CD4-positive, alpha-beta T cell (primary cell): ENCODE measurements around the gene ATP10A. TPM values are rescaled to one million over a fixed set of nuclear protein-coding genes. Genes with fewer than 3 reads are reported as not detected.

ENCODE experiments used
- ATAC-seq: fragments of 200-7000 bp; cut with Tn5 transposase; one replicate; pipeline ENCODE4 v1.10.0; 2022; ENCODE audit warnings: mild to moderate bottlenecking; ENCODE audit not compliant: poor library complexity
- CTCF ChIA-PET: fragments of 350-600 bp; sonication (Branson Sonifier 250); formaldehyde crosslinking; loops from one replicate; lab custom pipeline; 2021; ENCODE audit warnings: antibody characterized with exemption, inconsistent platforms; lab: Charles Lee
- POLR2A ChIA-PET: fragments of 350-600 bp; sonication (Branson Sonifier 250); formaldehyde crosslinking; loops from one replicate; lab custom pipeline; 2021; ENCODE audit warnings: antibody characterized with exemption, inconsistent platforms; lab: Charles Lee
- DNase-seq, 14 experiments: peaks; one replicate each; pipeline ENCODE4 v3.0.0-alpha.2; 2013 to 2020; ENCODE audit warnings: mixed read lengths in 2 of 14
- H3K27ac ChIP-seq, 2 donors: one replicate each; pipeline versions ENCODE4 v1.5.1 to v1.7.0; 2013; ENCODE audit warnings: low read length in 2 of 2, low read depth in 1 of 2, mild to moderate bottlenecking in 1 of 2
- H3K27me3 ChIP-seq, 2 experiments: 1 replicate in 1 of 2; 2 replicates in 1 of 2; pipeline versions ENCODE4 v1.6.1 to v1.7.0; 2013; ENCODE audit warnings: low read length in 2 of 2, control low read depth in 1 of 2, mild to moderate bottlenecking in 1 of 2, moderate library complexity in 1 of 2; ENCODE audit not compliant: insufficient read depth in 2 of 2, control insufficient read depth in 1 of 2
- H3K36me3 ChIP-seq: one replicate; pipeline ENCODE4 v1.6.1; 2013; ENCODE audit warnings: low read length, control low read depth; ENCODE audit not compliant: insufficient read depth
- H3K4me1 ChIP-seq: one replicate; pipeline ENCODE4 v1.6.1; 2013; ENCODE audit warnings: low read length, control low read depth; ENCODE audit not compliant: insufficient read depth
- H3K4me3 ChIP-seq: one replicate; pipeline ENCODE4 v1.5.1; 2013; ENCODE audit warnings: mild to moderate bottlenecking, low read length, moderate library complexity
- H3K9me3 ChIP-seq, 2 experiments: 1 replicate in 1 of 2; 2 replicates in 1 of 2; pipeline versions ENCODE4 v1.6.1 to v1.7.0; 2013; ENCODE audit warnings: low read length in 2 of 2, mild to moderate bottlenecking in 2 of 2, control low read depth in 1 of 2, moderate library complexity in 1 of 2; ENCODE audit not compliant: control insufficient read depth in 1 of 2, insufficient read depth in 1 of 2
- H3K27ac Mint-ChIP-seq: one replicate; pipeline ENCODE4 v1.8.0; 2020; ENCODE audit warnings: mixed read lengths
- H3K27me3 Mint-ChIP-seq: one replicate; pipeline ENCODE4 v1.8.0; 2021; ENCODE audit warnings: mixed read lengths
- H3K36me3 Mint-ChIP-seq: one replicate; pipeline ENCODE4 v1.8.0; 2021; ENCODE audit warnings: low read depth, mixed read lengths
- H3K4me1 Mint-ChIP-seq: one replicate; pipeline ENCODE4 v1.8.0; 2021; ENCODE audit warnings: low read depth, mixed read lengths
- H3K4me3 Mint-ChIP-seq: one replicate; pipeline ENCODE4 v1.8.0; 2020; ENCODE audit warnings: mild to moderate bottlenecking, mixed read lengths
- H3K9me3 Mint-ChIP-seq: one replicate; pipeline ENCODE4 v1.8.0; 2020; ENCODE audit warnings: mixed read lengths
- CTCF ChIP-seq: fragments of 200-600 bp; IDR thresholded peaks from one replicate; pipeline ENCODE4 v1.8.0; 2022; ENCODE audit warnings: antibody characterized with exemption, mild to moderate bottlenecking
- intact Hi-C, 2 experiments: fragments of 100-400 bp; cut with DNase I in 1 of 2; cut with micrococcal nuclease in 1 of 2; formaldehyde crosslinking; loops; one replicate each; pipeline versions ENCODE4 v1.15.1 to v1.9.0; 2023 to 2025; cut with DNase I, micrococcal nuclease
- total RNA-seq, 174 experiments: library from RNA in 2 of 174; stranded (reverse) in 2 of 174; gene quantifications; one replicate each; pipeline ENCODE4 v1.2.3 and lab custom pipeline; 2021 to 2026

Gene ATP10A
- total RNA-seq, 2 experiments from 2014 or later: 30.0 to 30.4 TPM

- DNase-seq (no peak), ATAC-seq (no peak)
- TF ChIP-seq CTCF: no peak
- Mint-ChIP-seq H3K36me3 (peaks cover 82% of the 10 kb centered on the region), H3K4me1 (no peaks in the 10 kb centered on the region), H3K9me3 (no peaks in the 10 kb centered on the region), H3K27me3 (no peaks in the 10 kb centered on the region), H3K4me3 (no peak overlapping the region), H3K27ac (no peak overlapping the region)
- POLR2A ChIA-PET: no interaction called here
- CTCF ChIA-PET: no interaction called here
- no peak overlapping the region for H3K4me3 ChIP-seq
- no peaks in the 10 kb centered on the region for H3K27me3 ChIP-seq
- H3K27ac ChIP-seq: no peak overlapping the region
- peaks cover 46% of the 10 kb centered on the region for H3K36me3 ChIP-seq
- H3K4me1 ChIP-seq: no peaks in the 10 kb centered on the region
- peaks cover 0 to 11% of the 10 kb centered on the region in 2 experiments for H3K9me3 ChIP-seq
- intact Hi-C loops: no loop called here
These were observed 183.0 kb downstream of the ATP10A start for GRCh38 chr15:25679964-25680685.

GRCh38 chr15:25679492-25679891 lies 183.6 kb downstream of the ATP10A start:
- no peaks in the 10 kb centered on the region for H3K4me1 ChIP-seq
- H3K4me3 ChIP-seq: no peak overlapping the region
- no peaks in the 10 kb centered on the region for H3K9me3 Mint-ChIP-seq
- H3K27ac ChIP-seq: no peak overlapping the region
- no peak overlapping the region for H3K27ac Mint-ChIP-seq
- no peak for ATAC-seq
- DNase-seq: no peak
- TF ChIP-seq CTCF: no peak
- peaks cover 75% of the 10 kb centered on the region for H3K36me3 Mint-ChIP-seq
- no peaks in the 10 kb centered on the region for H3K27me3 Mint-ChIP-seq
- no peaks in the 10 kb centered on the region for H3K27me3 ChIP-seq
- no peak overlapping the region for H3K4me3 Mint-ChIP-seq
- H3K36me3 ChIP-seq: peaks cover 46% of the 10 kb centered on the region
- POLR2A ChIA-PET: no interaction called here
- H3K4me1 Mint-ChIP-seq: no peaks in the 10 kb centered on the region
- CTCF ChIA-PET: no interaction called here
- peaks cover 0 to 6% of the 10 kb centered on the region in 2 experiments for H3K9me3 ChIP-seq
- intact Hi-C loops: no loop called here

GRCh38 chr15:25678500-25678855 lies 184.6 kb downstream of the ATP10A start:
- Histone ChIP-seq H3K36me3 (peaks cover 42% of the 10 kb centered on the region), H3K27ac (no peak overlapping the region), H3K4me1 (no peaks in the 10 kb centered on the region), H3K9me3 (peaks cover 0 to 12% of the 10 kb centered on the region in 2 experiments), H3K4me3 (no peak overlapping the region), H3K27me3 (no peaks in the 10 kb centered on the region)
- Mint-ChIP-seq H3K27me3 (no peaks in the 10 kb centered on the region), H3K9me3 (no peaks in the 10 kb centered on the region), H3K4me1 (no peaks in the 10 kb centered on the region), H3K4me3 (no peak overlapping the region), H3K36me3 (peaks cover 65% of the 10 kb centered on the region), H3K27ac (no peak overlapping the region)
- ATAC-seq (no peak), DNase-seq (no peak)
- intact Hi-C loops: no loop called here
- ChIA-PET POLR2A (no interaction called here), CTCF (no interaction called here)
- no peak for TF ChIP-seq CTCF
